GM12873 (cell line): Measurements from ENCODE around the gene ZNF358.

Source experiments
- TF ChIP-seq, protein P1 (sequence below): IDR thresholded peaks from 2 replicates; pipeline ENCODE4 v1.5.1; 2012; ENCODE audit warnings: low read depth, mild to moderate bottlenecking, moderate library complexity, low read length, control low read depth; ENCODE audit not compliant: insufficient read depth; ENCODE audit errors: missing control alignments

Gene ZNF358

DNA sequence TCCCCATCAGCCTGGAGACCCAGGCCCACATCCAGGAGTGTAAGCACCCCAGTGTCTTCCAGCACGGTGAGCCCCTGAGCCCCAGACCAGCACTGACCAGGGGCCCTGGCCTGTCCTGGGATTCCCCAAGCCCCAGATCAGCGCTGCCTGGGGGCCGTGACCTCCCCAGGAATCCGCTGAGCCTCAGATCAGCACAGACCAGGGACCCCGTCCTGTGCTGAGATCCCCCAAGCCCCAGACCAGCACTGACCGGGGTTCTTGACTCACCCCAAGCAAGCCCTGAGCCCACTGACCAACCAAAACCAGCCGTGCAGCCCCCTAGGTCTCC is 12.3 kb downstream of the ZNF358 start:
- TF ChIP-seq, protein P1, sequence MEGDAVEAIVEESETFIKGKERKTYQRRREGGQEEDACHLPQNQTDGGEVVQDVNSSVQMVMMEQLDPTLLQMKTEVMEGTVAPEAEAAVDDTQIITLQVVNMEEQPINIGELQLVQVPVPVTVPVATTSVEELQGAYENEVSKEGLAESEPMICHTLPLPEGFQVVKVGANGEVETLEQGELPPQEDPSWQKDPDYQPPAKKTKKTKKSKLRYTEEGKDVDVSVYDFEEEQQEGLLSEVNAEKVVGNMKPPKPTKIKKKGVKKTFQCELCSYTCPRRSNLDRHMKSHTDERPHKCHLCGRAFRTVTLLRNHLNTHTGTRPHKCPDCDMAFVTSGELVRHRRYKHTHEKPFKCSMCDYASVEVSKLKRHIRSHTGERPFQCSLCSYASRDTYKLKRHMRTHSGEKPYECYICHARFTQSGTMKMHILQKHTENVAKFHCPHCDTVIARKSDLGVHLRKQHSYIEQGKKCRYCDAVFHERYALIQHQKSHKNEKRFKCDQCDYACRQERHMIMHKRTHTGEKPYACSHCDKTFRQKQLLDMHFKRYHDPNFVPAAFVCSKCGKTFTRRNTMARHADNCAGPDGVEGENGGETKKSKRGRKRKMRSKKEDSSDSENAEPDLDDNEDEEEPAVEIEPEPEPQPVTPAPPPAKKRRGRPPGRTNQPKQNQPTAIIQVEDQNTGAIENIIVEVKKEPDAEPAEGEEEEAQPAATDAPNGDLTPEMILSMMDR: no peak

DNA sequence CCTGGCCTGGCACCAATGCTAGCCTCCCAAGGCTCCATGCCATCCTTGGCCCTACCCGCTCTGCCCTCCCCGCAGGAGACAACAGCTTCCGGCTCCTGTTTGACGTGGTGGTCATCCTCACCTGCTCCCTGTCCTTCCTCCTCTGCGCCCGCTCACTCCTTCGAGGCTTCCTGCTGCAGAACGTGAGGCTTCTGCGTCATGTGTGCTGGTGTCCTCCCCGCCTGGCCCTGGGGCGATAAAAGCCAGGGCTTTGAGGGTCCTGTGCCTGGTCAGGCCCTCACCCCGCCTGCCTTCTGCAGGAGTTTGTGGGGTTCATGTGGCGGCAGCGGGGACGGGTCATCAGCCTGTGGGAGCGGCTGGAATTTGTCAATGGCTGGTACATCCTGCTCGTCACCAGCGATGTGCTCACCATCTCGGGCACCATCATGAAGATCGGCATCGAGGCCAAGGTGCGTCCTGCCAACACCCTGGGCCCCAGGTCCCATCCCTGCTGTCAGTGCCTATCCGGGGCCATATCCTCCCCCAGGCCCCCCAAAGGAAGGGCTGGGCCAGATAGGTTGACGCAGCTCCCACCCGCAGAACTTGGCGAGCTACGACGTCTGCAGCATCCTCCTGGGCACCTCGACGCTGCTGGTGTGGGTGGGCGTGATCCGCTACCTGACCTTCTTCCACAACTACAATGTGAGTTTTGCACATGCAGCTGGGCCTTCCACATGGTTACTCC is 12.8 kb downstream of the ZNF358 start:
- TF ChIP-seq, protein P1: no peak

DNA sequence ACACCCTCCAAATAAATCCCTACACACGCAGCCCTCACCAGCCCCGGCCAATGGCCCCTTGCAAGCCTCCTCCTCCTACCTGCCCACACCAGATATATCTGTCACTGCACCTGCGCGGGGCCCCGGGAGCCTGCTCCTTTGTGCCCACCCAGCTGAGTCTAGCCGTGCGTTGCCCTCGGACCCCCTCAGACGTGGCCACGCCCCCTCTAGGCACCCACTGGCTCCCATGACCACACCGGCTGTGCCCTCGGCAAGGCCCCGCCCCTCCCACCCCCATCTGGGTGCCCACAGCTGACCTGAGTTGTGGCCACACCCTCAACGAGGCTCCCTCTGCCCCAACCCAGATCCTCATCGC is 13.3 kb downstream of the ZNF358 start:
- TF ChIP-seq, protein P1: no peak

DNA sequence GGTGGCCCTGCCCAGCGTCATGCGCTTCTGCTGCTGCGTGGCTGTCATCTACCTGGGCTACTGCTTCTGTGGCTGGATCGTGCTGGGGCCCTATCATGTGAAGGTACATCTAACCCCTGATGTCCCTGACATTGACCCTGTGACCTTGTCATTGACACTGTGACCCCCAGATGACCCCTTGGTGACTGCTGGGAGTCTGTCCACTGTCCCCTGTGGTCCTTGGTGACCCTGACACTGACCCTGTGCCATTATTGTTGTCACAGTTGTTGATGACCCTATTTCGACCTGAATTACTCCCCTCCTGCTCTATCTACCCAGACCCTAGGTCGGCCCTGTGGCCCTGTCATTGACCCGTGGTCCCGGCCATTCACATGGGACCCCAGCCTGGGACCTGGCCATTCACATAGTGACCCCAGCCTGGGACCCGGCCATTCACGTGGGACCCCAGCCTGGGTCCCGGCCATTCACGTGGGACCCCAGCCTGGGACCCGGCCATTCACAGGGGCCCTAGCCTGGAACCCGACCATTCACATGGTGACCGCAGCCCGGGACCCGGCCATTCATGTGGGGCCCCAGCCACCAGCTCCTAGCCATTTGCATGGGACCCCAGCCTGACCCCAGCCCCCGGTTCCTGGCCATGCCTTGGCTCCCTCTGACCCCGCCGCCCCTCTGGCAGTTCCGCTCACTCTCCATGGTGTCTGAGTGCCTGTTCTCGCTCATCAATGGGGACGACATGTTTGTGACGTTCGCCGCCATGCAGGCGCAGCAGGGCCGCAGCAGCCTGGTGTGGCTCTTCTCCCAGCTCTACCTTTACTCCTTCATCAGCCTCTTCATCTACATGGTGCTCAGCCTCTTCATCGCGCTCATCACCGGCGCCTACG is 13.9 kb downstream of the ZNF358 start:
- TF ChIP-seq, protein P1: no peak

DNA sequence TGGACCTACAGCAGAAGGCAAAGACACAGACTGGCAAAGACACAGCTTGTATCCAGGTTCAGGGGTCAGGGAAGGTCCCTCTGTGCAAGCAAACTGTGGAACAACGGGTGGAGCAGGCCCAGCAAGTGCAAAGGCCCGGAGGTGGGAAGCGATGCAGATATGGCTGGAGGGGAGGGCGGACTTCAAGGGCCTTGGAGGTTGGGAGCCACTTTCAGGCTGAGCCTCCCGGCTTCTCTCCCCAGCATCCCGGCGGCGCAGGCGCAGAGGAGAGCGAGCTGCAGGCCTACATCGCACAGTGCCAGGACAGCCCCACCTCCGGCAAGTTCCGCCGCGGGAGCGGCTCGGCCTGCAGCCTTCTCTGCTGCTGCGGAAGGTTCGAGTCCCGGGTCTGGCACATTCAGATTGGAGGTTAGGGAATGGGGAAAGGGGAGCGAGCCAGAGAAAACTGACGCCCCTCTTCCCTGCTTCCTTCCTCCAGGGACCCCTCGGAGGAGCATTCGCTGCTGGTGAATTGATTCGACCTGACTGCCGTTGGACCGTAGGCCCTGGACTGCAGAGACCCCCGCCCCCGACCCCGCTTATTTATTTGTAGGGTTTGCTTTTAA is 17.5 kb downstream of the ZNF358 start:
- TF ChIP-seq, protein P1: no peak

DNA sequence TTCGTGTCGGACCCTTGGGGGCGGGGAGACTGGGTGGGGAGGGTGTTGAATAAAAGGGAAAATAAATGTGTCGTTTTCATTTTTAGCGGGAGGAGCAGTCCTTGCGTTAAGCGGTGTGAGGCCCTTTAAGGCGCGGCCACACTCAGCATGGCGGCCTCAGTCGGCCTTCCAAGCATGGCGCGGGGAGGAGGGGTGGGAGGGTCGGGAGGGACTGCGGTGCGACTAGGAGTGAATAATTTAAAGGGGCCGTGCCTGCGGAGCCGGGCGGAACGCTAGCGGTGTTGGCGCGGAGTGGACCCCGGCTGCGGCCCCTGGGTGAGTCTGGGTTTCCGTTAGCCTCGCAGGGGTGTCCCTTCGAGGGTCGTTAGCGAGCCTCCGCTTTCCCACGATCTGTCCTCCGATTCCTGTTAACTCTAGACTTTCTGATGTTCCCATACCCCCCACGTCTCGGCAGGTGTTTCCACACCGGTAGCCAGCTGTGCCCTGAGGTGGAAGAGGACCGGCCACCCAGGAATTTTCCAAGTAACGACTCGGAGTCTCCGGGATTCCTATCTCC is 18.1 kb downstream of the ZNF358 start:
- TF ChIP-seq, protein P1: no peak

DNA sequence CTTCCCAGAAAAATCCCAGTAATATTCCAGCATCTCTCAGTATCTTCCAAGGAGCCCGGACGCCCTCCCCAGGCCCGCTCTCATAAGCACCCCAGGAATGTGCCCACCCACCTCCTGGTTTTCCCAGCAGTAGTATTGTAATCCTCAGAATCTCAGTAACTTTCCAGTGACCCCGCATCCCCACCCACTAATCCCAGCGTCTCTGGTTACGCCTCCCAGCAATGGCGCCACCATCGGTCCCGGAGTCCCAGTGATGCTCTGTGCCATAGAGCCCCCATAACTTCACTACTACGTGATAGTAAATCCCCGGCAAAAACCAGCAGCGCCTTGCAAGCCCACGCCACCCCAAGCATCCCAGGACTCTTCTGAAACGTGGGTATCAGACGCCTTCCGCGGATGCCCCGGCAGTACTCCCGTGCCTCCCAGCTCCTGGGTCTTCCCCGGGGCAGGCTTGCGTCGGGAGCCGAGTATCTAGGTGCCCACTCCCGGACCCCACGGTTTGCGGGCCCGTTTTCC is 18.7 kb downstream of the ZNF358 start:
- TF ChIP-seq, protein P1: no peak
